ENCODE results near the gene MFSD11. TPM values are rescaled to one million over a fixed set of nuclear protein-coding genes. Genes with fewer than 3 reads are reported as not detected.
"Not testable (repeated sequence)": the region's sequence is repeated elsewhere in the genome, so short reads cannot be mapped to it uniquely, and the experiment has no call there.

Gene MFSD11
- total and polyA plus RNA-seq, 2 donors (not counting 3 experiments of a cell fraction or from before 2014, with no cell fraction given) = 23.5 to 35.2 TPM

GRCh38 chr17:76709951-76710862, 27.7 kb upstream of the MFSD11 start:
- not testable (repeated sequence) for H4K20me1 ChIP-seq (replicated peaks; ENCODE audit: control insufficient read depth, extremely low read depth, insufficient read depth, low read length)

GRCh38 chr17:76710863-76711611, 26.9 kb upstream of the MFSD11 start, which contains the start of gene MXRA7:
MXRA7 (minus strand) TSS chr17:76710965; CDS start chr17:76710946, 19 bp downstream.
- Histone ChIP-seq H3K4me1 (ENCODE audit: control insufficient read depth, extremely low read depth, insufficient read depth, low read length) (peaks cover 22% of the 10 kb centered on the region), H4K20me1 (replicated peaks; ENCODE audit: control insufficient read depth, extremely low read depth, insufficient read depth, low read length) (no peaks in the 10 kb centered on the region), H3K79me2 (ENCODE audit: control insufficient read depth, insufficient read depth, low read length) (peaks cover 44% of the 10 kb centered on the region), H3K9ac (replicated peaks; ENCODE audit: extremely low read depth, insufficient read depth, low read length) (peak within 1 kb of the TSS; percentile 34), H3K27ac (ENCODE audit: insufficient read depth, low read depth, low read length) (peak within 1 kb of the TSS; percentile 51), H3K27me3 (ENCODE audit: control insufficient read depth in 2 of 2, insufficient read depth in 2 of 2, low read length in 2 of 2) (no peaks in the 10 kb centered on the region), H3K36me3 (ENCODE audit: control insufficient read depth in 2 of 2, extremely low read depth in 1 of 2, insufficient read depth in 2 of 2, low read length in 2 of 2) (peaks cover 3 to 14% of the 10 kb centered on the region in 2 experiments), H3K9me1 (replicated peaks; ENCODE audit: control insufficient read depth, extremely low read depth, insufficient read depth, low read length) (no peaks in the 10 kb centered on the region), H3K4me3 (replicated peaks in 1 of 3; ENCODE audit: insufficient read depth in 1 of 3, low read depth in 1 of 3, low read length in 3 of 3) (peak within 1 kb of the TSS; percentile 69 to 81 (median 72)), H2AFZ (ENCODE audit: low read depth, low read length) (peak within 1 kb of the TSS; percentile 72), H3K9me3 (replicated peaks; ENCODE audit: control insufficient read depth, insufficient read depth, low read length) (no peaks in the 10 kb centered on the region), H3K4me2 (ENCODE audit: insufficient read depth, low read length) (peak within 1 kb of the TSS; percentile 67)
- intact Hi-C loops (cut with micrococcal nuclease) (loop anchor here (1.0 to 10.0 kb wide), 3 partner anchors 15 to 186 kb away; partner anchors contain the start of genes JMJD6 and METTL23), dilution Hi-C loops (cut with MboI; ENCODE audit: extremely low pct_ligation_motif_present, low sequenced_read_pairs) (no loop called here)
- CTCF ChIA-PET = interaction anchor here (0.6 to 5.9 kb wide), 9 partner anchors 11 to 341 kb away, joined by 3 to 43 read pairs (median 4); no protein-coding TSS in a partner anchor
- DNase-seq (ENCODE audit: low read depth, low spot score) (peak; percentile 61), FAIRE-seq (no peak)
- POLR2A ChIA-PET = no interaction called here
- BruUV-seq (replicated peaks) = no TSS peak
- TF ChIP-seq GATA2 (IDR thresholded peaks at IDR 0.05; ENCODE audit: insufficient read depth, insufficient read length, low read depth, low read length) (no peak), JUN (IDR thresholded peaks at IDR 0.05; ENCODE audit: borderline replicate concordance, insufficient read depth, insufficient read length, low read depth) (no peak), FOS (IDR thresholded peaks at IDR 0.05; ENCODE audit: borderline replicate concordance, insufficient read depth, low read length) (peak; percentile 7), CTCF (IDR thresholded peaks at IDR 0.05; ENCODE audit: extremely low read depth in 1 of 2, insufficient read depth in 1 of 2, low read depth in 1 of 2, low read length in 2 of 2) (no peak), EZH2 (IDR thresholded peaks at IDR 0.05; ENCODE audit: borderline replicate concordance, low read depth, low read length, severe bottlenecking) (no peak), POLR2AphosphoS5 (IDR thresholded peaks at IDR 0.05; ENCODE audit: insufficient read depth, low read depth, low read length) (peak; percentile 31), MYC (IDR thresholded peaks at IDR 0.05; ENCODE audit: low read depth, low read length) (no peak), POLR2A (IDR thresholded peaks at IDR 0.05; ENCODE audit: low read depth, low read length) (peak; percentile 9), MAX (IDR thresholded peaks at IDR 0.05; ENCODE audit: insufficient read depth, insufficient read length) (no peak)

More at GRCh38 chr17:76709951-76710862, 27.7 kb upstream of the MFSD11 start:
- H3K27me3 ChIP-seq (ENCODE audit: control insufficient read depth in 2 of 2, insufficient read depth in 2 of 2, low read length in 2 of 2); dilution Hi-C loops (cut with MboI; ENCODE audit: extremely low pct_ligation_motif_present, low sequenced_read_pairs); POLR2A ChIA-PET; DNase-seq (ENCODE audit: low read depth, low spot score); BruUV-seq (replicated peaks); FAIRE-seq; H3K36me3 ChIP-seq (ENCODE audit: control insufficient read depth in 2 of 2, extremely low read depth in 1 of 2, insufficient read depth in 2 of 2, low read length in 2 of 2); H3K9me3 ChIP-seq (replicated peaks; ENCODE audit: control insufficient read depth, insufficient read depth, low read length); H3K9me1 ChIP-seq (replicated peaks; ENCODE audit: control insufficient read depth, extremely low read depth, insufficient read depth, low read length): not testable (repeated sequence)
- Histone ChIP-seq H3K4me1 (ENCODE audit: control insufficient read depth, extremely low read depth, insufficient read depth, low read length) (peaks cover 22% of the 10 kb centered on the region), H3K27ac (ENCODE audit: insufficient read depth, low read depth, low read length) (peak overlapping the region; percentile 14), H2AFZ (ENCODE audit: low read depth, low read length) (peak overlapping the region; percentile 39), H3K79me2 (ENCODE audit: control insufficient read depth, insufficient read depth, low read length) (peaks cover 52% of the 10 kb centered on the region), H3K9ac (replicated peaks; ENCODE audit: extremely low read depth, insufficient read depth, low read length) (peak overlapping the region; percentile 33), H3K4me2 (ENCODE audit: insufficient read depth, low read length) (peak overlapping the region; percentile 60), H3K4me3 (replicated peaks in 1 of 3; ENCODE audit: insufficient read depth in 1 of 3, low read depth in 1 of 3, low read length in 3 of 3) (peak overlapping the region; percentile 69 to 81 (median 72))
- intact Hi-C loops (cut with micrococcal nuclease) = loop anchor here (5.0 to 10.0 kb wide), 2 partner anchors 153 to 185 kb away; no protein-coding TSS in a partner anchor
- peak; percentile 16 for TF ChIP-seq POLR2AphosphoS5 (IDR thresholded peaks at IDR 0.05; ENCODE audit: insufficient read depth, low read depth, low read length)
- CTCF ChIA-PET = interaction anchor here (1.0 to 5.9 kb wide), 8 partner anchors 10 to 187 kb away, joined by 3 to 43 read pairs (median 6); no protein-coding TSS in a partner anchor
